Measurements from ENCODE around the gene CHML. TPM values are rescaled to one million over a fixed set of nuclear protein-coding genes. Genes with fewer than 3 reads are reported as not detected.

Gene CHML
- total RNA-seq, 1 donor from 2014 or later: 14.2 TPM

- H3K27ac Mint-ChIP-seq (ENCODE audit: unreplicated experiment): no peak overlapping the region
- no peaks in the 10 kb centered on the region for H3K9me3 Mint-ChIP-seq (ENCODE audit: unreplicated experiment)
- peaks cover 15% of the 10 kb centered on the region for H3K36me3 Mint-ChIP-seq (ENCODE audit: unreplicated experiment)
- no peak overlapping the region for H3K4me3 Mint-ChIP-seq (ENCODE audit: unreplicated experiment)
- no peaks in the 10 kb centered on the region for H3K27me3 Mint-ChIP-seq (ENCODE audit: unreplicated experiment)
- no peak for DNase-seq (ENCODE audit: extremely low spot score, unreplicated experiment)
- H3K4me1 Mint-ChIP-seq (ENCODE audit: unreplicated experiment): peaks cover 27% of the 10 kb centered on the region
- TF ChIP-seq, protein P1, sequence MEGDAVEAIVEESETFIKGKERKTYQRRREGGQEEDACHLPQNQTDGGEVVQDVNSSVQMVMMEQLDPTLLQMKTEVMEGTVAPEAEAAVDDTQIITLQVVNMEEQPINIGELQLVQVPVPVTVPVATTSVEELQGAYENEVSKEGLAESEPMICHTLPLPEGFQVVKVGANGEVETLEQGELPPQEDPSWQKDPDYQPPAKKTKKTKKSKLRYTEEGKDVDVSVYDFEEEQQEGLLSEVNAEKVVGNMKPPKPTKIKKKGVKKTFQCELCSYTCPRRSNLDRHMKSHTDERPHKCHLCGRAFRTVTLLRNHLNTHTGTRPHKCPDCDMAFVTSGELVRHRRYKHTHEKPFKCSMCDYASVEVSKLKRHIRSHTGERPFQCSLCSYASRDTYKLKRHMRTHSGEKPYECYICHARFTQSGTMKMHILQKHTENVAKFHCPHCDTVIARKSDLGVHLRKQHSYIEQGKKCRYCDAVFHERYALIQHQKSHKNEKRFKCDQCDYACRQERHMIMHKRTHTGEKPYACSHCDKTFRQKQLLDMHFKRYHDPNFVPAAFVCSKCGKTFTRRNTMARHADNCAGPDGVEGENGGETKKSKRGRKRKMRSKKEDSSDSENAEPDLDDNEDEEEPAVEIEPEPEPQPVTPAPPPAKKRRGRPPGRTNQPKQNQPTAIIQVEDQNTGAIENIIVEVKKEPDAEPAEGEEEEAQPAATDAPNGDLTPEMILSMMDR (IDR thresholded peaks at IDR 0.05): no peak
Observed at GRCh38 chr1:241596633-241597032, 43.5 kb downstream of the CHML start.

GRCh38 chr1:241593186-241593585 lies 47.0 kb downstream of the CHML start:
- TF ChIP-seq, protein P1 (IDR thresholded peaks at IDR 0.05): no peak
- no peak for DNase-seq (ENCODE audit: extremely low spot score, unreplicated experiment)
- Mint-ChIP-seq H3K9me3 (ENCODE audit: unreplicated experiment) (no peaks in the 10 kb centered on the region), H3K36me3 (ENCODE audit: unreplicated experiment) (peaks cover 15% of the 10 kb centered on the region), H3K27ac (ENCODE audit: unreplicated experiment) (no peak overlapping the region), H3K4me3 (ENCODE audit: unreplicated experiment) (no peak overlapping the region), H3K4me1 (ENCODE audit: unreplicated experiment) (peaks cover 28% of the 10 kb centered on the region), H3K27me3 (ENCODE audit: unreplicated experiment) (no peaks in the 10 kb centered on the region)

GRCh38 chr1:241592273-241592958 lies 47.8 kb downstream of the CHML start:
- TF ChIP-seq, protein P1 (IDR thresholded peaks at IDR 0.05): no peak
- peaks cover 28% of the 10 kb centered on the region for H3K4me1 Mint-ChIP-seq (ENCODE audit: unreplicated experiment)

DNA sequence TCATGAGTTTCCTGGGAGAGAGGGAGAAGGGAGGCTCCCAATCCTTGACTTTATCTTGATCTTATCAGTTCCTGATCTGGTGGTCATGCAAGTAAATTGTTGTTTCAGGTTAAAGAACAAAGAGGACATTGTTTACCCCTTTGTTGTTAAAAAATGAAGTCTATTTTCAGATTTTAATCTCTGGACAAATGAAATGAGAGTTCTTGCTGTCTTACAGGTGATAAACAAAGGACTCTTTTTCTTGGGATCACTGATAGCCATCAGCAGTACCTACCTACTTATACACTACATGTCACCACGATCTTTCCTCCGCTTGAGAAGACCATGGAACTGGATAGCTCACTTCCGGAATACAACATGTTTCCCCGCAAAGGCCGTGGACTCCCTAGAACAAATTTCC lies 48.4 kb downstream of the CHML start:
- Mint-ChIP-seq H3K9me3 (ENCODE audit: unreplicated experiment) (no peaks in the 10 kb centered on the region), H3K27ac (ENCODE audit: unreplicated experiment) (peak overlapping the region; percentile 40), H3K4me3 (ENCODE audit: unreplicated experiment) (no peak overlapping the region), H3K27me3 (ENCODE audit: unreplicated experiment) (no peaks in the 10 kb centered on the region), H3K4me1 (ENCODE audit: unreplicated experiment) (peaks cover 28% of the 10 kb centered on the region), H3K36me3 (ENCODE audit: unreplicated experiment) (peaks cover 13% of the 10 kb centered on the region)
- TF ChIP-seq, protein P1 (IDR thresholded peaks at IDR 0.05): no peak
- no peak for DNase-seq (ENCODE audit: extremely low spot score, unreplicated experiment)

More at GRCh38 chr1:241592273-241592958, 47.8 kb downstream of the CHML start:
- no peak overlapping the region for H3K4me3 Mint-ChIP-seq (ENCODE audit: unreplicated experiment)
- H3K36me3 Mint-ChIP-seq (ENCODE audit: unreplicated experiment): peaks cover 13% of the 10 kb centered on the region
- no peaks in the 10 kb centered on the region for H3K9me3 Mint-ChIP-seq (ENCODE audit: unreplicated experiment)
- H3K27ac Mint-ChIP-seq (ENCODE audit: unreplicated experiment): no peak overlapping the region
- H3K27me3 Mint-ChIP-seq (ENCODE audit: unreplicated experiment): no peaks in the 10 kb centered on the region
- DNase-seq (ENCODE audit: extremely low spot score, unreplicated experiment): no peak

- H3K9me3 Mint-ChIP-seq (ENCODE audit: unreplicated experiment): no peaks in the 10 kb centered on the region
- H3K36me3 Mint-ChIP-seq (ENCODE audit: unreplicated experiment): peaks cover 12% of the 10 kb centered on the region
- H3K4me1 Mint-ChIP-seq (ENCODE audit: unreplicated experiment): peaks cover 28% of the 10 kb centered on the region
- peak overlapping the region; percentile 40 for H3K27ac Mint-ChIP-seq (ENCODE audit: unreplicated experiment)
- TF ChIP-seq, protein P1 (IDR thresholded peaks at IDR 0.05): no peak
- no peak overlapping the region for H3K4me3 Mint-ChIP-seq (ENCODE audit: unreplicated experiment)
- no peak for DNase-seq (ENCODE audit: extremely low spot score, unreplicated experiment)
- H3K27me3 Mint-ChIP-seq (ENCODE audit: unreplicated experiment): no peaks in the 10 kb centered on the region
Observed at GRCh38 chr1:241591317-241591716, 48.9 kb downstream of the CHML start.
